NCI-H2171 (cell line): ENCODE measurements around the gene PCBP2.
"Not testable (repeated sequence)": the region's sequence is repeated elsewhere in the genome, so short reads cannot be mapped to it uniquely, and the experiment has no call there.

Experiments
- DNase-seq: peaks from one replicate; lab custom pipeline; 2025; lab: John Stamatoyannopoulos, UW

Gene PCBP2

GRCh38 chr12:53441040-53441833 is 10.7 kb upstream of the PCBP2 start, which contains the start of gene PRR13:
Gene PRR13 (plus strand): TSS chr12:53441734. CDS start chr12:53442715, 981 bp downstream.
- peak; percentile 97 for DNase-seq

- DNase-seq, result no peak
These were observed 7.9 kb upstream of the PCBP2 start for GRCh38 chr12:53443955-53444354.

- DNase-seq, result not testable (repeated sequence)
These were observed 7.1 kb upstream of the PCBP2 start for GRCh38 chr12:53444593-53445325.

DNA sequence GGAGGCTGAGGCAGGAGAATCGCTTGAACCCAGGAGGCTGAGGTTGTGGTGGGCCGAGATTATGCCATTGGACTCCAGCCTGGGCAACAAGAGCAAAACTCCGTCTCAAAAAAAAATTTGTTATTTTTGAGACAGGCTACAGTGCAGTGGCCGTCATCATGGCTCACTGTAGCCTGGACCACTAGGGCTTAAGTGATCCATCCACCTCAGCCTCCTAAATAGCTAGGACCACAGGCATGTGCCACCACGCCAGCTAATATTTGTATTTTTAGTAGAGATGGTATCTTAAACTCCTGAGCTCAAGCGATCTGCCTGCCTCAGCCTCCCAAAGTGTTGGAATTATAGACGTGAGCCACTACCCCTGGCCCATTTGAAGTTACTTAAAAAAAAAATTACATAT is 966 bp upstream of the PCBP2 start:
- DNase-seq, result no peak

DNA sequence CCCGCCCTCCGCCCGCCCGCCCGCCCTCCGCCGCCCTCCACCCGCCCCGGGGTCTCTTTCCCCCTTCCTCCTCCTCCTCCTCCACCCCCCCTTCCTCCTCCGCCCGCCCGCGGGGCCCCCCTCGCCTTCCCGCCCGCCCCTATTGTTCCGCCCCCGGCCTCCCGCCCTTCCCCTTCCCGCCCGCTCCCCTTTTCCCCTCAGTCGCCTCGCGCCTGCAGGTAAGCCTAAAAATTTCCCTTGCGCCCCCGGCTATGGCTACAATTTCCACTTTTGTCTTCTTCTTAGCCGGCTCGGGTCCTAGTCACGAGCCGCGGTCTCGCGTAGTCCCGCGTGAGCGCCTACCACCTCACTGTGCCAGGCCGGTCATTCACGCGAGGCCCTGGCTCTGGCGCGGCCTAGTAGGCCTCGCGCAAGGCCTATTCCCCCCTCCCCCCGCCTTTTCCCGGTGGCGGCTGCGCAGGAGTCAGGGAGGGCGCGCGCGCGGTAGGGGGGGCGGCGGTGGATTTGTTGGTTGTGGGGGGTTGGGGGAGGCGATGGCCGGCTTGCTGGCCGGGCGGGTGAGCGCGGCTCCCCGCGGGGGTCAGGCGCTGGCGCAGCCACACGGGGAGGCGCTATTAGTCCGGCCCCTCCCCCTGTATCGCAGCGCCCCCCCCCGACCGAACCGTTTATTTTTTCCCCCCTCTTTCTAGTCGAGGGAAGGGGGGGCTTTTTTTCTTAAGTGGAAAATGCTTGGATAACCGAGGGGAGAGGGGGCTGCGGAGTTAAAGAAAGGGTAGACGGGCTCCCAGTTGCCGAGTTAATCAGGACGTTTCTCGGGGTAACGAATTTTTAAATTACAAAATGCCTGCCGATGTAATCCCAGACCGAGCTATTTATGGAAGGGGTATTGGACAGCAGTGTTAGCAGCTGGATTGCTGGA is 516 bp downstream of the PCBP2 start:
- DNase-seq, result peak; percentile 63

DNA sequence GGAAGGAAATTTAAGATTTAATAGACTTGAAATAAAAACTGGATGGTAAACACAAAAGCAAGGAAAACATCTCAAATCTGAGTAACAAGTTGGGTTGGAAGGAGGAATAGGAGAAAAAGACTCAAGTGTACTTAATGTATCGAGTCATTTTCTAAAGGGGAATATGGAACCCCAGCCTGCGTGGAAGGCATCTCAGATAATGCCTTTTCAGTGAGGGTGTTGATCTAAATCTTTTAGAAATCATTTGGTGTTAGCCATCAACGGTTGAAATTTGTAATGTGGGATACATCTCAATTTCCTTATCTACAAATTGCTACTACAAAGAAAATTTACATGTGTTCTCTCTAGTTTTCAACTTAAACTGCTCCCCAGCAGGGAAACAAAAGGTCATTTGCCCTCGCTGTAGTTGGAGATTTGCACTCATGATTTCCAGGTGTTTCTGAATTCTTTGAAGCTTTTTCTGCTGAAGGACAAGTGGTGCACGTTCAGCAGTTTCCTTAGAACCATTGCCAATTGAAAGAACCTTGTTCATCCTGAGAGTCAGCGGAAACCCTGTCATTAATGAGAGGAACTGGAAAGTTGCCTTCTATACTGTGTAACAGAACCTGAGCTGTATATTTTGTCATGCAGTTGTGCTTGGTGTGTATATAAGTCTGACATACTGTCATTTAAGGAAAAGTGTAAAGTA is 2.2 kb downstream of the PCBP2 start:
- no peak for DNase-seq

- no peak for DNase-seq
These were observed 2.8 kb downstream of the PCBP2 start for GRCh38 chr12:53454707-53455106.

DNA sequence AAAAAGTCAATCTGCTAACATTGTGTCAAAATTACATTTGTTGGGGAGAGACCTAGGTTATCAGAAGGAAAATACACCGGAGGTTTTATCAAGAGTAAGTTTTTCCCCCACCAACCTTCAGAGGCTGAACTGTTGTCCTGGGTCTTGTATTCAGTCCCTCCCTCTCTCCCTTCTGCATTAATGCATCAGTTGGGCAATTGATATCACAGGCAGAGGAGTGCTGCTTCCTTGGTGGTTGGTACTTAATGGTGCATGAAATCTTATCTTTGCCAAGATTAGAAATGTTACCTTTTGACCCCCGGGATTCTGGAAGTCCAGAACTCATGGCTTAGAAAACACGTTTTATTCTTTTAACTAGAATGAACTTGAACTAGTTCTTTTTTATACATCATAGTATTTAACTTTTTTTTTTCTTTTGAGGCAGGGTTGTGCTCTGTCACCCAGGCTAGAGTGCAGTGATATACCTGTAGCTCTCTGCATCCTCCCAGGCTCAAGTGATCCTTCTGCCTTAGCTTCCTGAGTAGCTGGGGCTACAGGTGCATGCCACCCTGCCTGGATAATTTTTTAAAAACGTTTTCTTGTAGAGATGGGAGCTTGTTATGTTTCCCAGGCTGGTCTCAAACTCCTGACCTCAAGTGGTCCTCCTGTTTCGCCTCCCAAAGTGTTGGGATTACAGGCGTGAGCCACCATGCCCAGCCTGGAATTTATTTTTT is 4.9 kb downstream of the PCBP2 start:
- DNase-seq, result no peak

DNA sequence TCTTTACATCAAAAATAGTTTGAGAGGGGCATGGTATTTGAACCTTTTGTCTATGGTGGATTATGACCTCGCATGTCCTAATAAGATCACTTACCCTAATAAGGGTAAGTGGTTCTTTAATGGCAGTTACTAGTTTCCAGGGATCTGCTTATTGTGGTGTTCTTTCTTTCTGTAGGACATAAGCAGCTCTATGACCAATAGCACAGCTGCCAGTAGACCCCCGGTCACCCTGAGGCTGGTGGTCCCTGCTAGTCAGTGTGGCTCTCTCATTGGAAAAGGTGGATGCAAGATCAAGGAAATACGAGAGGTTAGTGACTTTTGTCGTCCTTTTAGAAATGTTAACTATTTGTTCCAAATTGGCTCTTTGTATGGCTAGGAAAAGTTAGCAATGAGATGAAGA is 7.2 kb downstream of the PCBP2 start:
- no peak for DNase-seq

- DNase-seq, result no peak
These were observed 9.2 kb downstream of the PCBP2 start for GRCh38 chr12:53461059-53461458.

- DNase-seq, result no peak
These were observed 9.7 kb downstream of the PCBP2 start for GRCh38 chr12:53461591-53461990.

- DNase-seq, result no peak
These were observed 11.0 kb downstream of the PCBP2 start for GRCh38 chr12:53462935-53463334.

DNA sequence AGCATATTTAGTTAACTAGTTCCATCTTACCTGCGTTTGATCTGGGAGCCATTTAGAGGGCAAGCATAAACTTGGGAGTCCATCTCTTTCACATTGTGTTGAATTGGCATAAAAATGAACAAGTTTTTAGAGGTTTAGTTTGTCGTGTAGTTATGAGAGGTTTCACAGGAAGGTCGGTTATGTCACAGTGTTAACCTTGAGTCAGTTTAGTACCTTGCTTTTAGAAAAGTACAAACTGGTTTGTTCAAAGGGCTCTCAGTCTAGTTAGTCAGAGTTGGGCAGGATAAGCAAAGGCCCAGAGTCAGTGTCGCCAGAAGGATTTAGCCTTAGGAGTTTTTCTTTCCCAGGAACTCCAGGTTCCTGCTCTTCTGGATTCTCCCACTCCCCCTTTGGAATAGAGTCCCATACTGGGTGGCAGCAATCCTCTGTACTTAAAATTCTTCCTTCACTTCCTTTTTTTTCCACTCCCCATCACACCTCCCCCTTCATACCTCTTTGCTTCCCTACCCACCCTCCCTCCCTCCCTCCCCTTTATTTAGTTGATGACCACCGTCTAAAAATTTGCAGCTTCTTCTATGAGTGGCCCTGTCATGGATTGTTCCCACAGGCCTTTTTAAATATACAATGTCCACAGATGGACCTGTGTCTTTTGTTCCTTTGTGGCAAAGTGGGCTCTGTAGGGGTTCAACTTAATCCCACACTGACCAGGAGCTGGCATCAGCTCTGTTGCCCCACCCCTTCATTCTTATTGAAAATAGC is 12.1 kb downstream of the PCBP2 start:
- DNase-seq, result no peak

DNA sequence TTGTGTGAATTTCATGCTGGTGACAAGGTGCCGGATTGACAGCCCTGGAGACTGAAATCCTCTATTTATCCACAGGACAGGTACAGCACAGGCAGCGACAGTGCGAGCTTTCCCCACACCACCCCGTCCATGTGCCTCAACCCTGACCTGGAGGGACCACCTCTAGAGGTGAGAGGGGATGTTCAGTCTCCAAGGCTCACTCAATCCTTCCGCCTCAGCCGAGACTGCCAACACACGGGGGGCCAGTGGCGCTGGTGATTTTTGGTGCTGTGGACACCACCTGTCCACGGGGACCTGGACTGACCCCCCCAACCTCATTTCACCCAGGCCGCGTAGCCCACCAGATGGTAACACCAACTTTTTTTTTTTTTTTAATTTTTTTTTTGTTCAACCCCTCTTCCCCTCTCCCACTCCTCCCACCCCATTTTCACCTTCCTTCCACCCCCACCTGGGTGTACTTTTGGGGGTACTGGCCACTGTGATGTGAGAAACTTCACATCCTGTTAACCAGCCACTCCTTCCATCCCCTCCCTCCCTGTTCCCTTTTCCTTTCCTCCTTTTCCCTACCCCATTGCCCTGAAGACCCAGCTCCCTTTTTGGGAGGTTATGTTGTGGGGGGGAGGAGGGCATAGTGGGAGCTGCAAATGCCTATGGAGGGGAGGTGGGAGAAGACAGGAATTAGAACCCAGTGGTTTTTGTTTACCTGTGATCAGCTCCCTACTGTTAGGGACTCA is 12.9 kb downstream of the PCBP2 start:
- DNase-seq, result no peak

DNA sequence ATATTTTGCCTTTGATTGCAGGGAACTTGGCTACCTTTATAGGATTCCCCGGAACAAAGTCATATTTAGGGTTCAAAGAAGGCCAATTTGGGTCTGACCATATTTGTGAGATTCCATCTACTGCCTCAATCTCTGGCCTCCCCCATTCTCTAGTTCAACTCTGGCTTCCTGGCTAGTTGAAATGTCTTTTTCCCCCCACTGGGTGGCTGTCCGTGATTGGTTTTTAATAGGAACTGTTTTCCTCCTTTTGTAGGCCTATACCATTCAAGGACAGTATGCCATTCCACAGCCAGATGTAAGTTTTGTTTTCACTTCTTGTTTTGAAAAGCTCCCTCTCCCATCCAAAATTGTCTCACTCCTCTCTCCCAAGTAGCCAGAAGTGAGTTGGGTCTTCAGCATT is 13.8 kb downstream of the PCBP2 start:
- DNase-seq, result no peak

- DNase-seq, result no peak
These were observed 14.7 kb downstream of the PCBP2 start for GRCh38 chr12:53466640-53467039.

- no peak for DNase-seq
These were observed 15.2 kb downstream of the PCBP2 start for GRCh38 chr12:53467082-53467481.

GRCh38 chr12:53467880-53468279 is 16.0 kb downstream of the PCBP2 start:
- DNase-seq, result no peak

- no peak for DNase-seq
These were observed 16.4 kb downstream of the PCBP2 start for GRCh38 chr12:53468282-53468681.
